ENCODE measurements around the gene METTL4.

The METTL4 gene

DNA sequence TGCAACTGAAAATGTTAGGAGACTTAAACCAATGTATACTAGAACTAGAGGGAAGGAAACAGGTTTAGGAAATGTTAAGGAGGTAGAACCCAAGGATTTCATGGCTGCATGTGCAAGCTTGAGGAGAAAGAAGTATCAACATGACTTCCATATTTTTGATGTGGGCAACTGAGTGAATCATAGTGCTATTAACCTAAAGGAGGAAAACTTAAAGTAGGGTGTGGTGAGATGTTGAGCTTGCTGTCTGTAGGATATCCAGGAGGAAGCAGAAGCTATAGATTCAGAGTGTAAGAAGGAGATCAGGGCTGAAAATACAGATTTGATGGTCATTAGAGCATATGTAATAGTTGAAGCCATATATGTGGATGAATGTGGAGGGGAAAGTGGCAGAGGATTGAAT lies 31.5 kb upstream of the METTL4 start:
- TF ChIP-seq, protein P1, sequence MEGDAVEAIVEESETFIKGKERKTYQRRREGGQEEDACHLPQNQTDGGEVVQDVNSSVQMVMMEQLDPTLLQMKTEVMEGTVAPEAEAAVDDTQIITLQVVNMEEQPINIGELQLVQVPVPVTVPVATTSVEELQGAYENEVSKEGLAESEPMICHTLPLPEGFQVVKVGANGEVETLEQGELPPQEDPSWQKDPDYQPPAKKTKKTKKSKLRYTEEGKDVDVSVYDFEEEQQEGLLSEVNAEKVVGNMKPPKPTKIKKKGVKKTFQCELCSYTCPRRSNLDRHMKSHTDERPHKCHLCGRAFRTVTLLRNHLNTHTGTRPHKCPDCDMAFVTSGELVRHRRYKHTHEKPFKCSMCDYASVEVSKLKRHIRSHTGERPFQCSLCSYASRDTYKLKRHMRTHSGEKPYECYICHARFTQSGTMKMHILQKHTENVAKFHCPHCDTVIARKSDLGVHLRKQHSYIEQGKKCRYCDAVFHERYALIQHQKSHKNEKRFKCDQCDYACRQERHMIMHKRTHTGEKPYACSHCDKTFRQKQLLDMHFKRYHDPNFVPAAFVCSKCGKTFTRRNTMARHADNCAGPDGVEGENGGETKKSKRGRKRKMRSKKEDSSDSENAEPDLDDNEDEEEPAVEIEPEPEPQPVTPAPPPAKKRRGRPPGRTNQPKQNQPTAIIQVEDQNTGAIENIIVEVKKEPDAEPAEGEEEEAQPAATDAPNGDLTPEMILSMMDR (conservative IDR thresholded peaks at IDR 0.05) = no peak
- no peak overlapping the region for H3K27ac ChIP-seq

DNA sequence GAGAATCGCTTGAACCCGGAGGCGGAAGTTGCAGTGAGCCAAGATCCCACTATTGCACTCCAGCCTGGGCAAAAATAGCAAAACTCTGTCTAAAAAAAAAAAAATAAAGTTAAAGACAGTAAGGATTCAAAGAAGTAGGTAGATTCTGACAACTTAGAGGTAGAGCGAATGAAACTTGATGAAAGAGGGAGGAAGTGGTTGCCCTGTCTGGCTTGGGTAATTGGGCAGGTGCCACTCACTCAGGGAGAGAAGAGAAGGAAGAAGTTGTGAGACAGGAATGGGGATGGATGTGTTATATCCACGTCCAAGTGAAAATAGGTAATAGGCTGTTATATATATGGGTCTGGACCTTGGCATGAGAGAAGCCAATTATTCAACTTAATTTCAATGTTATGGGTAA lies 26.3 kb upstream of the METTL4 start:
- TF ChIP-seq, protein P1 (conservative IDR thresholded peaks at IDR 0.05) = no peak
- no peak overlapping the region for H3K27ac ChIP-seq

DNA sequence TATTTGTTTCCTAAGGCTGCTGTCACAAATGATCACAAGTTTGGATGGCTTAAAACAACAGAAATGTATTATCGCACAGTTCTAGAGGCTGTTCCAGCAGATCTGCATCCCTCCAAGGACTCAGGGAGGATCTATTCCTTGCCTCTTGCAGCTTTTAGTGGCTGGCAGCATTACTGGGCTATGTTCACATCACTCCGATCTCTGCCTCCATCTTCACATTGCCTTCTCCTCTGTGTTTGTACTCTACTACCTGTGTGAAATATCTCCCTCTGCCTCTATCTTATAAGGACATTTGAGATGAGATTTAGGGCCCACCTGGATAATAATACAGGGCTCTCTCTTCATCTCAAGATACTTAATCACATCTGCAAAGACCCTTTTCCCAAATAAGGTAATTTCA lies 19.0 kb upstream of the METTL4 start:
- TF ChIP-seq, protein P1 (conservative IDR thresholded peaks at IDR 0.05) = no peak

DNA sequence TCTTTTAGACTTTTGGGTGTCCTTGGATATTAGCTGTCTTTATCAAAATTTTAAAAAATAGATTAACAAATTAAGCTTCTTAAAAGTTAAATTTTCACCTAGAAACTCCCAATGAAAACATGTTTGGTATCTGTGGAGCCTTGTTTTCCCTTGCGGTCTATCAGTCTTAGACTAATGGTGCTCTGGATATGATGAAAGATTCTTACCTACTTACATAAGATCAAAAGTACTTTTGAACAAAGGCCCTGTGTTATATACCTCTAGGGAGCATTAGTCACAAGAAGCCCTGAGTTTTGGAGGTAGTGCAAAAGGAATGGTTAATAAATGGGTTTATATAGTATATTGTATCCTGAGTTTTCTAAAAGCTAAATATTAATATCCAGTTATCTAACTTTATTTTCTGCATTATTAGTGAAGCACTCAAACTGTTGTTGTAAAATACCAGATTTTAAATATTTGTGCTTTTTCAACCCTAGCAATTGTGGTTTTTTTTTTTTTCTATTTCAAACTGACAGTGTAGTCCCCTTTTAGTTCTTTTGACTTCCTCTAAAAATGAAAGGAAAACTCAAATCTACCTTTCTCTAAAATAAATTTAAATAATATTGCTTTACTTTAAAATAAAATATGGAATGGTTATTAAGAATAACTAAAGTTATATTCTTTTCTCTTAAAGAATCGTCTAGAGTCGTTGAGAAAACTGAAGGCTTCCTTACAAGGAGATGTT lies 18.2 kb upstream of the METTL4 start:
- TF ChIP-seq, protein P1 (conservative IDR thresholded peaks at IDR 0.05) = no peak
- no peak overlapping the region for H3K27ac ChIP-seq

More for the DNA sequence above, 19.0 kb upstream of the METTL4 start:
- no peak overlapping the region for H3K27ac ChIP-seq

DNA sequence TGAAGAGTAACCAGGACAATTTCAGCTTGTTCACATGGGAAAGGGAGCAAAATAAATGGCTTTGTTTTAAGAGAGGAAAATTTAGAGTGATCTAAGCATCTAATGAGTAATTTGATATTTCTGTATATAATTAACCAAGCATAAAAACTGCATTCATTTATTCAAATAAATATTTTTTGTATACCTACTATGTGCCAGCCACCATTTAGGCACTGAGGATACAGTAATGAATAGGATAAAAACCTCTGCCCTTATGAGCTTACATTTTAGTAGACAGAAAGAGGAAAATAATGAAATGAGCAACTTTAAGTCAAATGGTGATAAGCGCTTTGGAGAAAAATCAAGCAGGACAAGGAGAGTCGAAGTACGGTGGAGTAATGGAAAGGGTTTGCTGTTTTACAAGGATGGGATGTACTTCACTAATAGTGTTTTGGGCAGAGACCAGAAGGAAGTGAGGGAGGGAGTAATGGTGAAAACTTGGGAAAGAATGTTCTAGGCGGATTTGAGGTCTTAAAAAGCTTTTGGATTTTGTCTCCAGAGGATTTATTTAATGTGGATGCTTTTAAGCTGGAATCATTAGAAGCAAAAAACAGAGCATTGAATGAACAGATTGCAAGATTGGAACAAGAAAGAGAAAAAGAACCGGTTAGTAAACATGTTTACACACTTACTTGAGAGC lies 17.5 kb upstream of the METTL4 start:
- TF ChIP-seq, protein P1 (conservative IDR thresholded peaks at IDR 0.05) = no peak
- no peak overlapping the region for H3K27ac ChIP-seq

DNA sequence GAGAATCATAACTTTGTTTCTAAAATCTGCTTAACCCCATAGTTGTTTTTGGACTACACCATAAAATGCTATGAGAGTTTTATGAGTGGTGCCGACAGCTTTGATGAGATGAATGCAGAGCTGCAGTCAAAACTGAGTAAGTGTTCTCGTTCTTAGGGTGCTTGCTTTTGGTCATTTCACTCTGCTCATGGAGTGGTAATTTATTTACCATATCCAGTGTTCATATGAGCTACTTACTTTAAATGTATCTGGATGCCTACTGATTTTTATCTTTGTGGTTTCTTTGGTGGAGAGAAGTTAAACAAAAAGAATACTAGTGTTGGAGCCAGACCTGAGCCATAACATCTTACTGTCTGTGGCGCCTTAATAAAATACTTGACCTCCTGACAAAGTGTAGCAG lies 16.5 kb upstream of the METTL4 start:
- H3K27ac ChIP-seq = no peak overlapping the region

DNA sequence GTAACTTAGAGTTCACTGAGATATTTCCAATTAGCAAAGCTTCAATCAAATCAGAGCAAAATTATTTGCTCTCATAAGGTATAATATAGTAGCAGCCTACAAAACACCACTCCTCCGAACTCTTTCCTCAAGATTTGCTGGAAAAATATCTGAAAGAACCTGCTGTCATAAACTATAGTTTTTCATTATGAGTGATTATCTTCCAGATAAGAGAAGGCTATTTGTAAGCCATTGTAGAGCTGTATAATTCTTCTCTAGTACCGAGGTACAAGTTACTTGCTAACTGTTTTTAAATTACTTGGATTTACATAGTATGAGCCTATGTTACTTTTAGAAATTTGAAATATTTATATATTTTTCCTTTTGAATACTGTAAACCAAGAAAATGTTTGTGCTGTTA lies 2.1 kb upstream of the METTL4 start:
- TF ChIP-seq, protein P1 (conservative IDR thresholded peaks at IDR 0.05) = no peak
- H3K27ac ChIP-seq = peak overlapping the region; percentile 94; the same call in 1 of the 2 replicates

More for the DNA sequence above, 16.5 kb upstream of the METTL4 start:
- TF ChIP-seq, protein P1 (conservative IDR thresholded peaks at IDR 0.05) = no peak

Measured in VCaP (cell line).